Nephron (organoid): Measurements from ENCODE around the gene LOC101059915.

Source experiments
- H3K27ac Mint-ChIP-seq, 3 experiments: 2 replicates each; pipeline ENCODE4 v1.8.0; 2020; ENCODE audit warnings: mixed read lengths in 3 of 3, mild to moderate bottlenecking in 2 of 3, moderate library complexity in 1 of 3
- H3K27me3 Mint-ChIP-seq: 2 replicates; pipeline ENCODE4 v1.8.0; 2021; ENCODE audit warnings: low read depth, mild to moderate bottlenecking, moderate library complexity, mixed read lengths
- H3K36me3 Mint-ChIP-seq: 2 replicates; pipeline ENCODE4 v1.8.0; 2020; ENCODE audit warnings: low read depth, mixed read lengths
- H3K4me1 Mint-ChIP-seq: 2 replicates; pipeline ENCODE4 v1.8.0; 2020; ENCODE audit warnings: mixed read lengths
- H3K4me3 Mint-ChIP-seq, 3 experiments: 2 replicates each; pipeline ENCODE4 v1.8.0; 2020; ENCODE audit warnings: mild to moderate bottlenecking in 3 of 3, mixed read lengths in 3 of 3, moderate library complexity in 2 of 3
- H3K9me3 Mint-ChIP-seq: 2 replicates; pipeline ENCODE4 v1.8.0; 2020; ENCODE audit warnings: mixed read lengths
- TF ChIP-seq, protein P1 (sequence below), 3 experiments: fragments of 200-600 bp; sonication (generic); IDR thresholded peaks; one replicate each; pipeline ENCODE4 v1.5.0; 2021; ENCODE audit warnings: antibody characterized with exemption in 3 of 3; ENCODE audit not compliant: unreplicated experiment in 3 of 3

The LOC101059915 gene

DNA sequence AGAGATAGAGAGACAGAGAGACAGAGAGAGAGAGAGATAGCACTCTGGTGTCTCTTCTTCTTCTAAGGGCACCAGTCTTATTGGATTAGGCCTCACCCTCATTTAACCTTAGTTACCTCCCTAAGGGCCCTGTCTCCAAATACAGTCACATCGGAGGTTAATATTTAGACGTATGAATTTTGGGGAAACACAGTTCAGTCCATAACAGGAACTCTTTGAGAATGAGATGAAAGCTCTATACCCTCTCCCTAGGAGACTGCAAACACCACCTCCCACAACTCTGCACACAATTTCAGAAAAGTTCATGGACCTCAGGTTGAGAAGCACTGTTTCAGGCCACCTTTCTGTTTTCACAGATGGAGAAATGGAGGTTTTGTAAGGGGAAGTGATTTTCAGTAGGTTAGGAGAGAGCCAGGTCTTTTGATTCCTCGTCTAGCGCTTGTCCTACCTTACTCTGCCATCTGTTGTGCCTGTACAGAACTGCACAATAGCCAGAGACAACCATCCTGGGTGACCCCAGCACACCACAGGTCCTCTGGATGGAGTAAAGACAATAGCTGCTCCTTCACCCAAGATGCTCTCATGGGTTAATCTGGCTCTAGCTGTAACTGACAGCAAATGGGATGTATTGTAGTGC is 16.9 kb upstream of the LOC101059915 start:
- H3K27ac Mint-ChIP-seq = no peak overlapping the region
- H3K36me3 Mint-ChIP-seq = no peaks in the 10 kb centered on the region
- peaks cover 9% of the 10 kb centered on the region for H3K9me3 Mint-ChIP-seq
- TF ChIP-seq, protein P1, sequence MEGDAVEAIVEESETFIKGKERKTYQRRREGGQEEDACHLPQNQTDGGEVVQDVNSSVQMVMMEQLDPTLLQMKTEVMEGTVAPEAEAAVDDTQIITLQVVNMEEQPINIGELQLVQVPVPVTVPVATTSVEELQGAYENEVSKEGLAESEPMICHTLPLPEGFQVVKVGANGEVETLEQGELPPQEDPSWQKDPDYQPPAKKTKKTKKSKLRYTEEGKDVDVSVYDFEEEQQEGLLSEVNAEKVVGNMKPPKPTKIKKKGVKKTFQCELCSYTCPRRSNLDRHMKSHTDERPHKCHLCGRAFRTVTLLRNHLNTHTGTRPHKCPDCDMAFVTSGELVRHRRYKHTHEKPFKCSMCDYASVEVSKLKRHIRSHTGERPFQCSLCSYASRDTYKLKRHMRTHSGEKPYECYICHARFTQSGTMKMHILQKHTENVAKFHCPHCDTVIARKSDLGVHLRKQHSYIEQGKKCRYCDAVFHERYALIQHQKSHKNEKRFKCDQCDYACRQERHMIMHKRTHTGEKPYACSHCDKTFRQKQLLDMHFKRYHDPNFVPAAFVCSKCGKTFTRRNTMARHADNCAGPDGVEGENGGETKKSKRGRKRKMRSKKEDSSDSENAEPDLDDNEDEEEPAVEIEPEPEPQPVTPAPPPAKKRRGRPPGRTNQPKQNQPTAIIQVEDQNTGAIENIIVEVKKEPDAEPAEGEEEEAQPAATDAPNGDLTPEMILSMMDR (IDR thresholded peaks at IDR 0.05; ENCODE audit: unreplicated experiment in 3 of 3) = peak in 1 of 3 experiments; percentile 8
- H3K4me3 Mint-ChIP-seq = no peak overlapping the region
- H3K27me3 Mint-ChIP-seq = peaks cover 8% of the 10 kb centered on the region
- no peaks in the 10 kb centered on the region for H3K4me1 Mint-ChIP-seq

DNA sequence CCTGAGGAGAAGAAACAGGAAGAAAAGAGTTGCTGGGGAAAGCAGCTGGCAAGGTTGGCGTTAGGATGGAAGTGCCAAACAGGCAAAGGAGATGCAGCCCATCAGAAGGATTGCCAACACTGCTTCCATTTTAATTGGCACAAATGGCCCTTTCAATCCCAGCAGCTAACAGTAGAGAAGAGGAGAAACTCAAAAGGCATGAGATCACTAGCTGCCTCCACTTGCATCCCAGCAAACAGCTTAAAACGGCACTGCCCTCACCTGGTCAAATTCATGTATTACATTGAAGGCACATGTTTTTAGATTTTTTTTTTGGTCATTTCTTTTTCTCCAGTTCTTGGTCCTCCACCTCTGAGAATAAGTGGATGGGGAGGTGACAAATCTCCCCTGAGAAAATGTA is 14.9 kb upstream of the LOC101059915 start:
- Mint-ChIP-seq H3K4me3 (no peak overlapping the region), H3K36me3 (no peaks in the 10 kb centered on the region), H3K27me3 (peaks cover 8% of the 10 kb centered on the region), H3K9me3 (peaks cover 17% of the 10 kb centered on the region), H3K4me1 (no peaks in the 10 kb centered on the region), H3K27ac (no peak overlapping the region)
- TF ChIP-seq, protein P1 (IDR thresholded peaks at IDR 0.05; ENCODE audit: unreplicated experiment in 3 of 3) = peak; percentile 47 to 59 (median 58)

DNA sequence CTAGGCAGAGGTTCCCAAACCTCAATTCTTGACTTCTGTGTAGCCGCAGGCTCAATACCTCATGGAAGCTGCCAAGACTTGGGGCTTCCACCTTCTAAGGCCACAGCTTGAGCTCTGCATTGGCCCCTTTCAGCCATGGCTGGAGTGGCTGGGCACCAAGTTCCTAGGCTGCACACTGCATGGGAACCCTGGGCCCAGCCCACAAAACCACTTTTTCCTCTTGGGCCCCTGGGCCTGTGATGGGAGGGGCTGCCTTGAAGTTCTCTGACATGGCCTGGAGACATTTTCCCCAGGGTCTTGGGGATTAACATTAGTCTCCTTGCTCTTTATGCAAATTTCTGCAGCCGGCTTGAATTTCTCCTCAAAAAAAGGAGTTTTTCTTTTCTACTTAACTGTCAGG is 14.0 kb upstream of the LOC101059915 start:
- H3K36me3 Mint-ChIP-seq = no peaks in the 10 kb centered on the region
- no peaks in the 10 kb centered on the region for H3K4me1 Mint-ChIP-seq
- peaks cover 13% of the 10 kb centered on the region for H3K9me3 Mint-ChIP-seq
- no peak overlapping the region for H3K27ac Mint-ChIP-seq
- H3K27me3 Mint-ChIP-seq = peaks cover 3% of the 10 kb centered on the region
- H3K4me3 Mint-ChIP-seq = no peak overlapping the region
- TF ChIP-seq, protein P1 (IDR thresholded peaks at IDR 0.05; ENCODE audit: unreplicated experiment in 3 of 3) = no peak

DNA sequence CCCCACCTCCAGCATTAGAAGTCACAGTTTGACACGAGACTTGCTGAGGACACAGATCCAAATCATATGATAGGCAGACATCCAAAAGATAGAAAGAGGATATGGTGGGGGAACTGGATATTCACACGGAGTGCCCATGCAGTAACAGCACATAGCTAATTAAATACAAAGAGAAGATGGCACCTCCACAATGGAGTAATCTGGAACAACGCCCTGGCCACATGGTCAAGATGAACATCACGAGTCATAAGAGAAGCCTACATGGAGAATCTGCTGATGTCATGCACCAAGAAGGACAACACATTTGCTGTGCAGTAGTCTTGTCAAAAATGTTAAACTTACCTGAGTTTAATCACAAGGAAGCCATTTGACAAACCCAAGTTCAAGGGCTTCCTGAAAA is 10.1 kb upstream of the LOC101059915 start:
- H3K27me3 Mint-ChIP-seq = peaks cover 3% of the 10 kb centered on the region
- no peaks in the 10 kb centered on the region for H3K36me3 Mint-ChIP-seq
- H3K9me3 Mint-ChIP-seq = peaks cover 13% of the 10 kb centered on the region
- no peak overlapping the region for H3K4me3 Mint-ChIP-seq
- no peaks in the 10 kb centered on the region for H3K4me1 Mint-ChIP-seq
- H3K27ac Mint-ChIP-seq = no peak overlapping the region
- TF ChIP-seq, protein P1 (IDR thresholded peaks at IDR 0.05; ENCODE audit: unreplicated experiment in 3 of 3) = no peak

DNA sequence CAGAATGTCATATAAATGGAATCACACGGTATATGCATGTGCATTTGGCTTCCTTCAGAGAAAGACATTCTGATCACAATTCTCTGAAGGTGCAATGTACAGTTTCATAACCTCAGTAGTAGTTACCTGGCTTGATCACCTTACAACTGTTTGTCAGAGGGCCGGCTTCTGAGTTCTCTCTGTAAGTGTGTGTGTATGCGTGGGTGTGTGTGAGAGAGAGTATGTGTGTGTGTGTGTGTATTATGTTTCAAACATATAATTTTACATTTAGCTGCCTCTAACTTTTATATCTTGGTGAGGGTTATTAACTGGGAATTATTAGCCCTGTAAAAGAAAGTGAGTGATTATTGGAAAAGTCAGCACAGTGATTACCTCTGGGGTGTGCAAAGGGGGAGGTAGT is 8.0 kb upstream of the LOC101059915 start:
- TF ChIP-seq, protein P1 (IDR thresholded peaks at IDR 0.05; ENCODE audit: unreplicated experiment in 3 of 3) = no peak
- Mint-ChIP-seq H3K27ac (no peak overlapping the region), H3K27me3 (peaks cover 3% of the 10 kb centered on the region), H3K4me1 (no peaks in the 10 kb centered on the region), H3K4me3 (no peak overlapping the region), H3K36me3 (no peaks in the 10 kb centered on the region), H3K9me3 (peaks cover 13% of the 10 kb centered on the region)

DNA sequence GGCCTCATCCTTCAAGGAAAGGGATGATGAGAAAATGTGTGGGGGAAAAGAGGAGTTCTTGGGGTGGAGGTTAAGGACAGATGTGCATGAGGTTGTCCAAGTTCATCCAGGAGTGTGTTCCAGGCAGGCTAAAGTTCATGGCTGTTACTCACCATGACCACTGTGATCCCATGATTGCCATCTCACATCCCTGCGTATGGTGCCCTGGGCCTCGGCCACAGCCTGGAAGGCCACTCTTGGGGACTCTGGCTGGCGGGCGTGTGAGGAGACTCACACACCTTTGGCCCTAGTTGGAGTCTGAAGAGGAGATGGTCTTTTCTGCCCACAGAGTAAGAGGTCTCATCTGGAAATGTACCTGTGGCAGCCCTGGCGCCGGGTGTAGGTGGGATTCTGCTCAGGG is 7.4 kb upstream of the LOC101059915 start:
- H3K4me3 Mint-ChIP-seq = no peak overlapping the region
- peaks cover 13% of the 10 kb centered on the region for H3K9me3 Mint-ChIP-seq
- no peaks in the 10 kb centered on the region for H3K36me3 Mint-ChIP-seq
- H3K4me1 Mint-ChIP-seq = no peaks in the 10 kb centered on the region
- TF ChIP-seq, protein P1 (IDR thresholded peaks at IDR 0.05; ENCODE audit: unreplicated experiment in 3 of 3) = no peak
- no peak overlapping the region for H3K27ac Mint-ChIP-seq
- peaks cover 3% of the 10 kb centered on the region for H3K27me3 Mint-ChIP-seq
